Measurements from ENCODE around the gene ZBTB12.
"Not testable (repeated sequence)": the region's sequence is repeated elsewhere in the genome, so short reads cannot be mapped to it uniquely, and the experiment has no call there.

ZBTB12 gene

DNA sequence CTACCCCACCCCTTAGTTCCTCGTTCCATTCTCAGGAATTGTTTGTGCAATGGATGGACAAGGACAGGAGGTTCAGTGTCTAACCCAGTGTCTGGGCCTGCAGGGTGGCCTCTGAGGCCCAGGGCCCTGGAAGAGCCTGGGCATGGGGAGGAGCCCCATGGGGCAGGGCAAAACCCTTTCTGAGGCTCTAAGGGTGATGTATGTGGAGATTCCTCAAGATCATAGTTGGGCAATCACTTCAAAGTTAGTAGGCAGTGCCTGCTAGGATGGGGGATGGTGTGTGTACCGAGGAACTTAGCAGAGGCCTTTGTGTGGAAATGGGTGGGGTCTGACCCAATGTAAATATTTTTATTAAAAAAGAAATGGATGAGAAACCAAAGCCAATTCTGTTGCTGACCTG lies 18.9 kb upstream of the ZBTB12 start:
- H3K4me3 ChIP-seq (ENCODE audit: low read depth, low read length), result no peak overlapping the region
- no peak for DNase-seq (ENCODE audit: low read depth)
- TF ChIP-seq, protein P1, sequence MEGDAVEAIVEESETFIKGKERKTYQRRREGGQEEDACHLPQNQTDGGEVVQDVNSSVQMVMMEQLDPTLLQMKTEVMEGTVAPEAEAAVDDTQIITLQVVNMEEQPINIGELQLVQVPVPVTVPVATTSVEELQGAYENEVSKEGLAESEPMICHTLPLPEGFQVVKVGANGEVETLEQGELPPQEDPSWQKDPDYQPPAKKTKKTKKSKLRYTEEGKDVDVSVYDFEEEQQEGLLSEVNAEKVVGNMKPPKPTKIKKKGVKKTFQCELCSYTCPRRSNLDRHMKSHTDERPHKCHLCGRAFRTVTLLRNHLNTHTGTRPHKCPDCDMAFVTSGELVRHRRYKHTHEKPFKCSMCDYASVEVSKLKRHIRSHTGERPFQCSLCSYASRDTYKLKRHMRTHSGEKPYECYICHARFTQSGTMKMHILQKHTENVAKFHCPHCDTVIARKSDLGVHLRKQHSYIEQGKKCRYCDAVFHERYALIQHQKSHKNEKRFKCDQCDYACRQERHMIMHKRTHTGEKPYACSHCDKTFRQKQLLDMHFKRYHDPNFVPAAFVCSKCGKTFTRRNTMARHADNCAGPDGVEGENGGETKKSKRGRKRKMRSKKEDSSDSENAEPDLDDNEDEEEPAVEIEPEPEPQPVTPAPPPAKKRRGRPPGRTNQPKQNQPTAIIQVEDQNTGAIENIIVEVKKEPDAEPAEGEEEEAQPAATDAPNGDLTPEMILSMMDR (conservative IDR thresholded peaks at IDR 0.05; ENCODE audit: low read depth, low read length), result no peak

DNA sequence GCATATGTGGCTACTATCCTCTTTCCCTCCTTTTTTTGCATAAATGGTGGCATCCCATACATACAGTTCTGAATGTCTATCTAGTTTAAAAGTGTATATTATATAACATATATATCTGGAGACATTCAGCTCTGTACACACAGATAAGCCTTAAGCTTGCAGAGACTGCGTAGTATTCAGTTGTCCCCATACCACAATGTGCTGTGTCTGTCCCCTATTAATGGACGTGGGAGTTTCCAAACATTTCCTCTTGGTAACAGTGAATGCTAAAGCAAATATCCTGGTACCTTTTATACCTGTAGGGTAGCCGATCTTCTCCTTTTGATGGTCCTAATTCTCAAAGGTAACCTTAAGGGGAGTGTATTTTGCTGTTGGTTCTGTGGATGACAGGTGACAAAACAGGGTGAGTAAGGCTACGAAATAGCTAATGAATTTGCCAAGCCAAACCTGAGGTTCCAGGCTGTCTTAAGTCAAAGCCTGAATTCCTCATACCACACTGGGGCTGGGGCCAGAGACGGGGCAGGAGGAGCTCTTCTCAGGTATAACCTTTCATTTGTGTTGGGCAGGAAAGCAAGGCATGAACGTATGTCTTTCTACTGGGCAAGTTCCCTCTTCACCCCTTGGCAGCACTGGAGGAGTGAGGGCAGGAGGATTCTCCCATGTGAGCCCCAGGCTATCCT lies 17.9 kb upstream of the ZBTB12 start:
- TF ChIP-seq, protein P1 (conservative IDR thresholded peaks at IDR 0.05; ENCODE audit: low read depth, low read length), result no peak
- no peak overlapping the region for H3K4me3 ChIP-seq (ENCODE audit: low read depth, low read length)
- DNase-seq (ENCODE audit: low read depth), result no peak

DNA sequence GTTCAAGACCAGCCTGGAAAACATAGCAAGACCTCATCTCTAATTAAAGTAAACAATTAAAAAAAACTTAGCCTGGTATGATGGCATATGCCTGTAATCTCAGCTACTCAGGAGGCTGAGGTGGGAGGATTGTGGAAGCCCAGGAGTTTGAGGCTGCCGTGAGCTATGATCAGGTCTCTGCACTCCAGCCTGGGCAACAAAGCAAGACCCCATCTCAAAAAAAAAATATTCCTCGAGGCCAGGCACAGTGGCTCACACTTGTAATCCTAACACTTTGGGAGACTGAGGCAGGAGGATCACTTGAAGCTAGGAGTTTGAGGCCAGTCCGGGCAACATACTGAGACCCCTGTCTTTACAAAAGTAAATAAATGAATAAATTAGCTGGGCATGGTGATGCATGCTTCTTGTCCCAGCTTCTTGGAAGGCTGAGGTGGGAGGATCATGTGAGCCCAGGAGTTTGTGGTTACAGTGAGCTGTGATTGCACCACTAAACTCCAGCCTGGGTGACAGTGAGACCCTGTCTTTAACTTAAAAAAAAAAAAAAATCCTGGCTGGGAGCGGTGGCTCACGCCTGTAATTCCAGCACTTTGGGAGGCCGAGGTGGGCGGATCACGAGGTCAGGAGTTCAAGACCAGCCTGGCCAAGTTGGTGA lies 16.3 kb upstream of the ZBTB12 start:
- DNase-seq (ENCODE audit: low read depth), result no peak
- no peak overlapping the region for H3K4me3 ChIP-seq (ENCODE audit: low read depth, low read length)
- TF ChIP-seq, protein P1 (conservative IDR thresholded peaks at IDR 0.05; ENCODE audit: low read depth, low read length), result no peak

DNA sequence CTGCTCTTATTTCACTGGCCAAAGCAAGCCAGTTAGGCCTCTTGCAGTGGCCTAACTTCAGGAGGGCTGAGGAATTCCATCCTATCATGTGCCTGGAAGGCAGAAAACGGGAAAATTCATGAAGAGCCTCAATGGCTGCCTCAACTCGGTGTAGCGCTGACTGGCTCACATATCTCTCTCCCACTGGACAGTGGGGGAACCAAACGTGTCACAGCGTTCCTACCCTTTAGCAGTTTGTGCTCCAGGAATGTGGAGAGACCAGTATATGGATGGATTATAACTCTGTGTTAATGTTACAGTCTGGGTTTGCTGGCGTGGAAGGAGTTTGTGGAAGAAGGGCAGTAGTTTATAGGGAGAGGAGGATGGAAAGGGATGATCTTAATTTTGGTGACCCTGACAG lies 13.9 kb upstream of the ZBTB12 start:
- no peak overlapping the region for H3K4me3 ChIP-seq (ENCODE audit: low read depth, low read length)
- TF ChIP-seq, protein P1 (conservative IDR thresholded peaks at IDR 0.05; ENCODE audit: low read depth, low read length), result no peak
- no peak for DNase-seq (ENCODE audit: low read depth)

DNA sequence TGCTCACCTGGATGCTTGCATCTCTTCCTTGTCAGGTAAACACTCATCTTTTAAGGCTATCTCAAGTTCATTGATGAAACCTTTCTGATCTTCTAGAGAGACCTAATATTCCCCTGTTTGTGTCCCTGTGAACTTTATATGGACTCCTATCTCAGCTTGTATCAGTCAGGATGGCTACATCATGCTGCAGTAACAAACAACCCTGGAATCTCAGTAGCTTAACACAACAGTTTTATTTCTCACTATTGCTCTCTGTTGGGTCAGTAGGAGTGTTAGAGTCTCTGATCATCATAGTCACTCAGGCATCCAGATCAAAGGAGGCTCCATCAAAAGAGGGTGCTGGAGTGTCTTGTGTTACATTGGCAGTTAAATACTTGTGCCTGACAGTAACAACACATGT lies 13.5 kb upstream of the ZBTB12 start:
- H3K4me3 ChIP-seq (ENCODE audit: low read depth, low read length), result no peak overlapping the region
- TF ChIP-seq, protein P1 (conservative IDR thresholded peaks at IDR 0.05; ENCODE audit: low read depth, low read length), result no peak
- DNase-seq (ENCODE audit: low read depth), result no peak

DNA sequence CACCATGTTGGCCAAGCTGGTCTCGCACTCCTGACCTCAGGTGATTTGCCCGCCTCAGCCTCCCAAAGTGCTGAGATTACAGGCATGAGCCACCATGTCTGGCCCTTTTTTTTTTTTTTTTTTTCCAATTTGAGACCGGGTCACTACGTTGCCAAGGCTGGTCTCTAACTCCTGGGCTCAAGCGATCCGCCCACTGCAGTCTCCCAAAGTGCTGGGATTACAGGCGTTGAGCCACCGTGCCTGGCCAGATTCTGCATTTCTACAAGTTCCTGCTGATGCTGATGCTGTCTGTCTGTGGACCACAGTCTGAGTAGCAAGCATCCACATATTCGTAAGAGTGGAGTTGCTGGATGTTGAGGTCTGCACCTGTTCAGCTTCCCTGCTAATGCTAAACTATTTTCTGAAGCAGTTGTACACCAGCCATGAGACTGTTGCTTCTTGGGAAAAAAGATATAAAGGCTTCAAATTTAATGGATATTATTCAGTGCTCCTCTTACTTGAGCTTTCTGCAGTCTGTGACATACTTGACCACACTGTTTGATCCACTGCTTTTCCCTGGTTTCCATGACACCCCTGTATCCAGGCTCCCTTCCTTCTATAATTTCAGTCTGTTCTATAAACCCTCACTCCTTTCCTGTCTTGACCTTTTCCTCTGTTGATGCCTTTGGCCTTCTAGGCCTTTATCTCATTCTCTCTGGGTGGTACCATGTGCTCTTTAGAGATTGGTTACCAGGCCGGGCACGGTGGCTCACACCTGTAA lies 10.1 kb upstream of the ZBTB12 start:
- DNase-seq (ENCODE audit: low read depth), result no peak
- TF ChIP-seq, protein P1 (conservative IDR thresholded peaks at IDR 0.05; ENCODE audit: low read depth, low read length), result no peak
- no peak overlapping the region for H3K4me3 ChIP-seq (ENCODE audit: low read depth, low read length)

DNA sequence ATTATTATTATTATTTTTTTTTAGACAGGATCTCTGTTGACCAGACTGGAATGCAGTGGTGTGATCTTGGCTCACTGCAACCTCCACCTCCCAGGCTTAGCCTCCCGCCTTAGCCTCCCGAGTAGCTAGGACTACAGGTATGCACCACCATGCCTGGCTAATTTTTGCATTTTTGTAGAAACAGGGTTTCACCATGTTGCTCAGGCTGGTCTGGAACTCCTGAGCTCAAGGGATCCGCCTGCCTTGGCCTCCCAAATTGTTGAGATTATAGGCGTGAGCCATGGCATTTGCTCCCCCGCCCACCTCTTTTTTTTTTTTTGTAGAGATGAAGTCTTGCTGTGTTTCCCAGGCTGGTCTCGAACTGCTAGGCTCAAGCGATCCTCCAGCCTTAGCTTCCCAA lies 7.4 kb upstream of the ZBTB12 start:
- not testable (repeated sequence) for DNase-seq (ENCODE audit: low read depth); H3K4me3 ChIP-seq (ENCODE audit: low read depth, low read length)
